Immature natural killer cell (primary cell): ENCODE measurements around the gene FAM114A1. TPM values are rescaled to one million over a fixed set of nuclear protein-coding genes. Genes with fewer than 3 reads are reported as not detected.
"Not testable (repeated sequence)": the region's sequence is repeated elsewhere in the genome, so short reads cannot be mapped to it uniquely, and the experiment has no call there.

Experiments
- DNase-seq, 3 donors: peaks; one replicate each; pipeline ENCODE4 v3.0.0; 2022; ENCODE audit warnings: mixed read lengths in 1 of 3
- H3K27ac Mint-ChIP-seq, 6 donors: one replicate each; pipeline ENCODE4 v1.8.0; 2020; ENCODE audit warnings: mixed read lengths in 6 of 6, mild to moderate bottlenecking in 5 of 6, inconsistent platforms in 4 of 6, moderate library complexity in 3 of 6
- H3K27me3 Mint-ChIP-seq, 3 donors: one replicate each; pipeline ENCODE4 v1.8.0; 2020 to 2021; ENCODE audit warnings: low read depth in 3 of 3, mild to moderate bottlenecking in 3 of 3, mixed read lengths in 3 of 3, moderate library complexity in 3 of 3, inconsistent platforms in 1 of 3
- H3K36me3 Mint-ChIP-seq, 3 donors: one replicate each; pipeline ENCODE4 v1.8.0; 2020; ENCODE audit warnings: mixed read lengths in 3 of 3, inconsistent platforms in 2 of 3, mild to moderate bottlenecking in 2 of 3
- H3K4me1 Mint-ChIP-seq, 2 donors: one replicate each; pipeline ENCODE4 v1.8.0; 2020; ENCODE audit warnings: inconsistent platforms in 2 of 2, mild to moderate bottlenecking in 2 of 2, mixed read lengths in 2 of 2, moderate library complexity in 1 of 2
- H3K4me3 Mint-ChIP-seq, 5 donors: one replicate each; pipeline ENCODE4 v1.8.0; 2020; ENCODE audit warnings: mild to moderate bottlenecking in 5 of 5, mixed read lengths in 5 of 5, inconsistent platforms in 3 of 5, moderate library complexity in 3 of 5
- H3K9me3 Mint-ChIP-seq, 6 donors: one replicate each; pipeline ENCODE4 v1.8.0; 2020; ENCODE audit warnings: mild to moderate bottlenecking in 6 of 6, mixed read lengths in 6 of 6, inconsistent platforms in 4 of 6, moderate library complexity in 3 of 6
- polyA plus RNA-seq, 3 donors: library from polyadenylated mRNA; unstranded; fragments of 300-500 nt; fragmentation: Illumina TruSeq; gene quantifications; one replicate each; pipeline ENCODE4 v1.2.3, GENCODE V29; 2021

Gene FAM114A1
- polyA plus RNA-seq, 3 donors from 2014 or later, result not detected

DNA sequence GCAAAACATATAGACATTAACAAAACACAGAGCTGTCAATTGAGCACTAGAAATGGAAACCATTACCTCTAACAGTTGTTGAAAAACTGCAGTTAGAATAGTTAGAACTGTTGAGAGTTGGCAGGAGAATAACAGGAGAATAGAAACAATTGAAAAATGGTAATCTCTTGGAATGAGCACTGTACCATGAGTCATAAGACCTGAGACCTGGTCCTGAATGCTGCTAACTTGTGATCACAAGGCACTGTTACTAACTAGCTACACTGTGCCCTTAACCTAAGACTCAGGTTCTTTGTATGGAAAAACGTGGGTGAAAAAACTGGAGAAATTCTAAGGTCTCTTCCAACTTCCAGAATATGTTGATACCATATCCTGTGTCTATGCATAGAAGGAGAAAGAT lies 29.3 kb downstream of the FAM114A1 start:
- Mint-ChIP-seq H3K27me3 (peaks cover 0 to 4% (median 2%) of the 10 kb centered on the region in 3 donors), H3K36me3 (no peaks in the 10 kb centered on the region), H3K27ac (no peak overlapping the region), H3K9me3 (no peaks in the 10 kb centered on the region), H3K4me3 (no peak overlapping the region), H3K4me1 (no peaks in the 10 kb centered on the region)
- no peak for DNase-seq

GRCh38 chr4:38898245-38898644 lies 30.6 kb downstream of the FAM114A1 start:
- Mint-ChIP-seq H3K4me3 (no peak overlapping the region), H3K36me3 (no peaks in the 10 kb centered on the region), H3K27ac (no peak overlapping the region), H3K4me1 (no peaks in the 10 kb centered on the region), H3K9me3 (no peaks in the 10 kb centered on the region), H3K27me3 (peaks cover 0 to 6% (median 2%) of the 10 kb centered on the region in 3 donors)
- no peak for DNase-seq

GRCh38 chr4:38902221-38902620 lies 34.6 kb downstream of the FAM114A1 start:
- Mint-ChIP-seq H3K4me3 (no peak overlapping the region), H3K27ac (no peak overlapping the region), H3K27me3 (peaks cover 0 to 6% (median 3%) of the 10 kb centered on the region in 3 donors), H3K4me1 (no peaks in the 10 kb centered on the region), H3K9me3 (no peaks in the 10 kb centered on the region), H3K36me3 (no peaks in the 10 kb centered on the region)
- DNase-seq, result no peak

GRCh38 chr4:38902695-38903094 lies 35.1 kb downstream of the FAM114A1 start:
- H3K4me3 Mint-ChIP-seq, result no peak overlapping the region
- H3K4me1 Mint-ChIP-seq, result no peaks in the 10 kb centered on the region
- DNase-seq, result peak; percentile 22 to 37 (median 34)
- H3K27me3 Mint-ChIP-seq, result peaks cover 0 to 6% (median 3%) of the 10 kb centered on the region in 3 donors
- H3K36me3 Mint-ChIP-seq, result no peaks in the 10 kb centered on the region
- H3K27ac Mint-ChIP-seq, result no peak overlapping the region
- no peaks in the 10 kb centered on the region for H3K9me3 Mint-ChIP-seq

GRCh38 chr4:38904090-38904666 lies 36.6 kb downstream of the FAM114A1 start:
- Mint-ChIP-seq H3K27me3 (peaks cover 0 to 6% (median 3%) of the 10 kb centered on the region in 3 donors), H3K4me3 (no peak overlapping the region), H3K9me3 (no peaks in the 10 kb centered on the region), H3K4me1 (no peaks in the 10 kb centered on the region), H3K36me3 (no peaks in the 10 kb centered on the region), H3K27ac (no peak overlapping the region)
- no peak for DNase-seq

DNA sequence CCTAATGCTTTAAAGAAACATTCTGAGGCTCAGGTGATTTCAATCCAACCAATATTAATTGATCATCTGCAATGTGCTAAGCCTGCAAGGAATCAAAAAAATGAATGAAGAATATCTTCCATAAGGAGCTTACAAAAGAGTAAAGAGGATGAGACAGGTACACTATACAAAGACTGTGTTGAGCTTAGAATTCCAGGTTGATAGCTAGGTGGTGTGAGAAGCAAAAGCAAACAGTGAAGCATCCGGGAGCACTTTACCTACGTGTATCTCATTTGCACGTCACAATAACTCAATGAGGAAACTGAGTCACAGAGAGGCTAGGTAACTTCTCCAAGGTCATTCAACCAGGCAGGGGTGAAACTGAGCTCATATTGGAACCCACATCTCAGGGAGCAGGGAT lies 37.1 kb downstream of the FAM114A1 start:
- Mint-ChIP-seq H3K4me3 (no peak overlapping the region), H3K9me3 (no peaks in the 10 kb centered on the region), H3K27me3 (peaks cover 0 to 6% (median 3%) of the 10 kb centered on the region in 3 donors), H3K4me1 (no peaks in the 10 kb centered on the region), H3K36me3 (no peaks in the 10 kb centered on the region), H3K27ac (no peak overlapping the region)
- DNase-seq, result no peak

- Mint-ChIP-seq H3K27ac (no peak overlapping the region), H3K4me1 (no peaks in the 10 kb centered on the region), H3K4me3 (no peak overlapping the region), H3K36me3 (no peaks in the 10 kb centered on the region), H3K9me3 (no peaks in the 10 kb centered on the region), H3K27me3 (peaks cover 2 to 6% (median 3%) of the 10 kb centered on the region in 3 donors)
- no peak for DNase-seq
Measured at GRCh38 chr4:38905652-38906385, 38.2 kb downstream of the FAM114A1 start.

DNA sequence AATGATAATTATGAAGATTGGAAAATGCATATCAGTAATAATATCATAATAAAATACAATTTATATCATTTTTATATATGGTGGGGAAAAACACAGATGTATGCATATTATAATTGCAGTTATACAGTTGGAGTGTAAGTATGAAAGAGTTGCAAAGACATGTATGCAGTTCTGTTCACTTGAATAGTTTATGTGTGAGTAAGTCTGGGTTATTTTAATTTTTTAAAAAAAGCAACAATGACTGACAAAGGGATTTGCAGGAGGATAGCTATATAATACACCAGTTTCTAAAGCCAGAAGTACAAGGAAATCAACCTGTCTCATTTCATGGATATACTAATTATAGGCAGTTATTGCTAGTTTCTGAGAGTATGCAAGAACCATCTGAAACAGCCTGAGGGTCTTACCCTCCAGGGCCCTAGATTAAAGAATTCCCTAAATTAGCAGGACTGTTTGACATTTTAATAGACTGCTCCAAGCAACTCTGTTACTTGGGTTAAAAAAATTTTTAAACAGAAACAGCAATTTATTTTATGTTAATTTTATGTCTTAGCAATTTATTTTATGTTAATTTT lies 40.2 kb downstream of the FAM114A1 start:
- no peak for DNase-seq

DNA sequence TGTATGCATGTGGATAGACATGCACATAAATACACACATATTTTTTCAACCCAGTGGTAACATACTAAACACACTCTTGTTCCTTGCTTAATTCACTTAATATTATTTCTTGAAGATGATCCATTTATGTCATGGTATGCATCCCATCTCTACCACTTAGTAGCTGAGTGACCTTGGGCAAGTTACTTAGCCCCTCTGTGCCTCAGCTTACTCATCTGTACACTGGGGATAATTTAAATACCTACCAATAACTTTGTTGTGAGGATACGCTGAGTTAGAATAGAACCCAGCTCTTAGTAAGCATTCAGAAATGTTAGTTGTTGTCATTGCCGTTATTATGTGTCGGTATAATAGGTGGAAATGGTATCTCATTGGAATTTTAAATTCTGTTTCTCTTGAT lies 41.4 kb downstream of the FAM114A1 start:
- no peaks in the 10 kb centered on the region for H3K36me3 Mint-ChIP-seq
- H3K4me1 Mint-ChIP-seq, result no peaks in the 10 kb centered on the region
- no peak overlapping the region for H3K4me3 Mint-ChIP-seq
- H3K9me3 Mint-ChIP-seq, result no peaks in the 10 kb centered on the region
- DNase-seq, result no peak
- H3K27ac Mint-ChIP-seq, result no peak overlapping the region
- peaks cover 2 to 8% (median 3%) of the 10 kb centered on the region in 3 donors for H3K27me3 Mint-ChIP-seq

More for the DNA sequence above, 40.2 kb downstream of the FAM114A1 start:
- H3K27ac Mint-ChIP-seq, result no peak overlapping the region
- peaks cover 2 to 8% (median 3%) of the 10 kb centered on the region in 3 donors for H3K27me3 Mint-ChIP-seq
- no peaks in the 10 kb centered on the region for H3K4me1 Mint-ChIP-seq
- H3K4me3 Mint-ChIP-seq, result no peak overlapping the region
- no peaks in the 10 kb centered on the region for H3K9me3 Mint-ChIP-seq
- no peaks in the 10 kb centered on the region for H3K36me3 Mint-ChIP-seq

- Mint-ChIP-seq H3K27me3 (peaks cover 0 to 4% (median 2%) of the 10 kb centered on the region in 3 donors), H3K4me3 (no peak overlapping the region), H3K4me1 (peaks cover 0 to 7% of the 10 kb centered on the region in 2 donors), H3K27ac (no peak overlapping the region), H3K9me3 (no peaks in the 10 kb centered on the region), H3K36me3 (no peaks in the 10 kb centered on the region)
- DNase-seq, result no peak
Measured at GRCh38 chr4:38911257-38911656, 43.7 kb downstream of the FAM114A1 start.

DNA sequence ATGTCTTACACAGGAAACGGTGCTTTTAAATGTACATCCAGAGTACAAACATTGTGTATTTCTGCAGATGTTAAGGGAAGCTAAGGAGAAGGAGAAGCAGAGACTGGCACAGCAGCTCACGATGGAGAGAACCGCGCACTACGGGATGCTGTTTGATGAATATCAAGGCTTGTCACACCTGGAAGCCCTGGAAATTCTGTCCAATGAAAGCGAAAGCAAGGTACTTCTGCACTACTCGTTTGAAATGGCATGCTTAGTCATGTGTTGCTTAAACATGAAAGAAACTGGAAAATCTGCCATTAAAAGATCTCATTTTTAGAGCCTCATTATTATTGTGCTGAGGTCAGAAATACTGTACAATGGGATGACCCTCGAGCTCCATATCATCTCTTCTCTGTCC lies 47.2 kb downstream of the FAM114A1 start:
- Mint-ChIP-seq H3K27me3 (peaks cover 0 to 4% (median 2%) of the 10 kb centered on the region in 3 donors), H3K4me3 (peak overlapping the region in 1 of 5 donors; percentile 45), H3K4me1 (peaks cover 0 to 7% of the 10 kb centered on the region in 2 donors), H3K36me3 (no peaks in the 10 kb centered on the region), H3K9me3 (no peaks in the 10 kb centered on the region), H3K27ac (peak overlapping the region in 1 of 6 donors; percentile 37)
- no peak for DNase-seq

GRCh38 chr4:38916267-38916666 lies 48.7 kb downstream of the FAM114A1 start:
- H3K4me3 Mint-ChIP-seq, H3K27me3 Mint-ChIP-seq, H3K36me3 Mint-ChIP-seq, H3K9me3 Mint-ChIP-seq, DNase-seq, H3K27ac Mint-ChIP-seq, H3K4me1 Mint-ChIP-seq: not testable (repeated sequence)

DNA sequence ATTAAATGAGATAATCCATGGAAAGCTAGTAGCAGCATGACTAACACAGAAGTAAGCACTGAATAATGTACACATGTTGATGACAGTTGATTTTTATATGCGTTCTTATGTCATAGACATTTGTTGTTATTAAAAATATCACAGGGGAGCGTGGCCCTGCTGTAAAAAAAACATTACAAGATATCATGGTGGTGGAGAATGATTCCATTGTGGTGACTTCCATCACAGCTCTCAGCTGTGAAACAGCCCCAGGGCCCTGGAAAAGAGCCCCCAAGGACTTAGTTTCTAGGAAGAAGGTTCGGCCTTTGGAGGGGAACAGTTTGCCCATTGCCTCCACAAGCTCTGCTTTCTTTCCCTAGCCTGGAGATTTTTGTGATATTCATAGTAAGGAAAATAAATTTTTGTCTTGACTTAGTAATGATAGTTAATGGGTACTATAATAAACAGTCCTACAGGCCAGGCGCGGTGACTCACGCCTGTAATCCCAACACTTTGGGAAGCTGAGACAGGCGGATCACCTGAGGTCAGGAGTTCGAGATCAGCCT lies 49.9 kb downstream of the FAM114A1 start:
- Mint-ChIP-seq H3K27me3 (peaks cover 0 to 3% (median 1%) of the 10 kb centered on the region in 3 donors), H3K4me3 (no peak overlapping the region), H3K27ac (no peak overlapping the region), H3K9me3 (no peaks in the 10 kb centered on the region), H3K36me3 (no peaks in the 10 kb centered on the region), H3K4me1 (peaks cover 0 to 7% of the 10 kb centered on the region in 2 donors)
- no peak for DNase-seq

- Mint-ChIP-seq H3K27me3 (peaks cover 0 to 3% (median 1%) of the 10 kb centered on the region in 3 donors), H3K4me1 (peaks cover 0 to 7% of the 10 kb centered on the region in 2 donors), H3K9me3 (no peaks in the 10 kb centered on the region), H3K36me3 (no peaks in the 10 kb centered on the region), H3K4me3 (no peak overlapping the region), H3K27ac (no peak overlapping the region)
- no peak for DNase-seq
Measured at GRCh38 chr4:38919494-38919893, 51.9 kb downstream of the FAM114A1 start.
